Kidney epithelial cell (primary cell): Measurements from ENCODE around the gene DCC. TPM values are rescaled to one million over a fixed set of nuclear protein-coding genes. Genes with fewer than 3 reads are reported as not detected.

Experiments
- DNase-seq: peaks from one replicate; pipeline ENCODE4 v3.0.0-alpha.2; 2010; ENCODE audit warnings: low read depth
- H3K27me3 ChIP-seq: 2 replicates; pipeline ENCODE4 v1.6.0; 2011; ENCODE audit warnings: low read length; ENCODE audit not compliant: control insufficient read depth, insufficient read depth
- H3K36me3 ChIP-seq: 2 replicates; pipeline ENCODE4 v1.5.1; 2011; ENCODE audit warnings: low read length; ENCODE audit not compliant: control insufficient read depth, insufficient read depth
- H3K4me3 ChIP-seq: 2 replicates; pipeline ENCODE4 v1.5.1; 2011; ENCODE audit warnings: low read depth, mild to moderate bottlenecking, control low read depth, low read length
- CTCF ChIP-seq: IDR thresholded peaks from 2 replicates; pipeline ENCODE4 v1.5.1; 2011; ENCODE audit warnings: mild to moderate bottlenecking, moderate library complexity, low read length, control low read depth, inconsistent platforms; ENCODE audit not compliant: insufficient read depth, poor library complexity, severe bottlenecking
- total RNA-seq: library from RNA; depleted of rRNA; stranded (reverse); fragments of >200 nt; gene quantifications from 2 replicates; pipeline ENCODE4 v1.2.3, GENCODE V29; 2015

DCC gene
- total RNA-seq, 1 donor from 2014 or later: 0.04 TPM

- no peak for TF ChIP-seq CTCF
- Histone ChIP-seq H3K36me3 (no peaks in the 10 kb centered on the region), H3K4me3 (no peak overlapping the region), H3K27me3 (no peaks in the 10 kb centered on the region)
- no peak for DNase-seq
Measured at GRCh38 chr18:52439457-52439856, 99.5 kb downstream of the DCC start.

- Histone ChIP-seq H3K36me3 (no peaks in the 10 kb centered on the region), H3K27me3 (no peaks in the 10 kb centered on the region), H3K4me3 (no peak overlapping the region)
- TF ChIP-seq CTCF: no peak
- no peak for DNase-seq
Measured at GRCh38 chr18:52441794-52442193, 101.8 kb downstream of the DCC start.

DNA sequence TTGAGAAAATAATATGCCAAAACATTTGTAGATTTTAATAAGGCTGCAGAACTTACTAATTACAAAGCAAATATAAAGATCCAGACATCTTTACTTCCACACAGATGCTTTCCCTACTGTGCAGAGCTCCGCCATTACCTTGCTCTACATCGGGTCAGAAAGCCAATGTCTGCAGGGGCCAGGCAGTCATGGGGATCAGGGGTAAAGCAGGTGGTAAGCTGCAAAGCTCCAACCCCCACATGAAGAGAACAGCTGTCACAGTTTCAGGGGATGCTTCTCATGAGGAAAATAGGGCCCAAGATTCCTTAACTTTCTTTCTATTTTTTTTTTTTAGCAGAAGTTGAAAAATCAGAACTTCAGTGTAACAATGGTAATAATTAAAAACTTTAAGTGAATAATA, 102.7 kb downstream of the DCC start:
- TF ChIP-seq CTCF: no peak
- DNase-seq: no peak
- Histone ChIP-seq H3K36me3 (no peaks in the 10 kb centered on the region), H3K27me3 (no peaks in the 10 kb centered on the region), H3K4me3 (no peak overlapping the region)

GRCh38 chr18:52451256-52451655, 111.3 kb downstream of the DCC start:
- no peaks in the 10 kb centered on the region for H3K36me3 ChIP-seq
- no peak overlapping the region for H3K4me3 ChIP-seq
- no peak for DNase-seq
- H3K27me3 ChIP-seq: no peaks in the 10 kb centered on the region
- TF ChIP-seq CTCF: no peak

DNA sequence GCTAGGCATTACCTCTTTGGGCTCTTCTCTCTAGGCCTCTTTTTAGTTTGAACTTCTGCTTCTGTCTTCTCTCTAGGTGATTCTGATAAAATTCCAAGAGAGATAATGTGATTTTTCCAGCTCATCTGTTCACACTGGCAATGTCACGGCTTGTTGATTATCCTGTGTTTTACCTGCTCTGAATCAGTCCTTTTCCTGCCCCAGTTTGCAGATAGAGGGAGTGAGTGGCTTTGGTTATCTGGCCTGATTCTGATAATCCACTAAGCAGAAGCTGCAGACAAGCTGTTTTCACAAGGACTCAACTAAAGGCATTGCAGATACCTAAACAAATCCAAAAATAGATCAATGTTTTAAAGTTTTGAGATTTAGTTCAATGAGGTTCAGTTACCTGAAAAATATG, 111.9 kb downstream of the DCC start:
- no peak for TF ChIP-seq CTCF
- no peak overlapping the region for H3K4me3 ChIP-seq
- no peak for DNase-seq
- no peaks in the 10 kb centered on the region for H3K27me3 ChIP-seq
- no peaks in the 10 kb centered on the region for H3K36me3 ChIP-seq

- DNase-seq: no peak
- H3K4me3 ChIP-seq: no peak overlapping the region
- no peaks in the 10 kb centered on the region for H3K36me3 ChIP-seq
Measured at GRCh38 chr18:52452427-52452826, 112.4 kb downstream of the DCC start.

More at GRCh38 chr18:52452427-52452826, 112.4 kb downstream of the DCC start:
- H3K27me3 ChIP-seq: no peaks in the 10 kb centered on the region
- TF ChIP-seq CTCF: no peak
